WTC11 (cell line): ENCODE results near the gene SFTA2. TPM values are rescaled to one million over a fixed set of nuclear protein-coding genes. Genes with fewer than 3 reads are reported as not detected.

Experiments used
- ATAC-seq: fragments of 200-7000 bp; cut with Tn5 transposase; 2 replicates; pipeline ENCODE4 v1.10.0; 2021; ENCODE audit warnings: mild to moderate bottlenecking, moderate library complexity
- CTCF ChIA-PET: fragments of 300-600 bp; sonication (Branson Sonifier 250); formaldehyde crosslinking; loops from one replicate; lab custom pipeline; 2021; ENCODE audit warnings: antibody characterized with exemption; lab: Charles Lee
- POLR2A ChIA-PET: fragments of 350-600 bp; sonication (Branson Sonifier 250); formaldehyde crosslinking; loops from one replicate; lab custom pipeline; 2021; ENCODE audit warnings: antibody characterized with exemption; lab: Charles Lee
- DNase-seq: peaks from one replicate; pipeline ENCODE4 v3.0.0; 2021; ENCODE audit warnings: low spot score
- H3K27ac Mint-ChIP-seq: 2 replicates; pipeline ENCODE4 v1.8.0; 2021; ENCODE audit warnings: mixed read lengths
- H3K27me3 Mint-ChIP-seq: 2 replicates; pipeline ENCODE4 v1.8.0; 2021; ENCODE audit warnings: low read depth, mild to moderate bottlenecking, moderate library complexity, mixed read lengths
- H3K36me3 Mint-ChIP-seq: 2 replicates; pipeline ENCODE4 v1.8.0; 2021; ENCODE audit warnings: mixed read lengths
- H3K4me1 Mint-ChIP-seq: 2 replicates; pipeline ENCODE4 v1.8.0; 2022; ENCODE audit warnings: mixed read lengths
- H3K4me3 Mint-ChIP-seq: 2 replicates; pipeline ENCODE4 v1.8.0; 2021; ENCODE audit warnings: mild to moderate bottlenecking, moderate library complexity, mixed read lengths
- H3K9me3 Mint-ChIP-seq: 2 replicates; pipeline ENCODE4 v1.8.0; 2021; ENCODE audit warnings: mixed read lengths
- ATF1 ChIP-seq: sonication (generic); formaldehyde crosslinking; IDR thresholded peaks from 2 replicates; pipeline ENCODE4 v1.8.1; 2023; ENCODE audit warnings: mild to moderate bottlenecking, moderate library complexity, missing genetic modification reagents
- EMX1 ChIP-seq: fragments of 250-450 bp; sonication (Bioruptor Pico); IDR thresholded peaks from 2 replicates; pipeline ENCODE4 v1.8.0; 2021; ENCODE audit warnings: mild to moderate bottlenecking
- ESRRA ChIP-seq: sonication (generic); formaldehyde crosslinking; IDR thresholded peaks from 2 replicates; pipeline ENCODE4 v1.8.1; 2022; ENCODE audit warnings: mild to moderate bottlenecking, missing genetic modification reagents, borderline replicate concordance
- FOXK1 ChIP-seq: sonication (generic); formaldehyde crosslinking; IDR thresholded peaks from 2 replicates; pipeline ENCODE4 v1.8.0; 2022; ENCODE audit warnings: mild to moderate bottlenecking, moderate library complexity, missing genetic modification reagents
- IRF2 ChIP-seq: sonication (generic); formaldehyde crosslinking; IDR thresholded peaks from 2 replicates; pipeline ENCODE4 v1.8.0; 2022; ENCODE audit warnings: low read depth, missing genetic modification reagents, borderline replicate concordance
- SMAD4 ChIP-seq: sonication (generic); formaldehyde crosslinking; IDR thresholded peaks from 2 replicates; pipeline ENCODE4 v1.8.0; 2022; ENCODE audit warnings: mild to moderate bottlenecking, missing genetic modification reagents
- TEAD4 ChIP-seq: sonication (generic); formaldehyde crosslinking; IDR thresholded peaks from 2 replicates; pipeline ENCODE4 v1.8.0; 2022; ENCODE audit warnings: mild to moderate bottlenecking, missing genetic modification reagents
- ZNF263 ChIP-seq: sonication (generic); formaldehyde crosslinking; IDR thresholded peaks from 2 replicates; pipeline ENCODE4 v1.8.1; 2022; ENCODE audit warnings: low read depth, mild to moderate bottlenecking, moderate library complexity, missing genetic modification reagents
- ZNF416 ChIP-seq: fragments of 250-450 bp; sonication (Bioruptor Pico); IDR thresholded peaks from 2 replicates; pipeline ENCODE4 v1.9.0; 2021; ENCODE audit warnings: mild to moderate bottlenecking, inconsistent platforms
- ZNF423 ChIP-seq: fragments of 250-450 bp; sonication (Bioruptor Pico); IDR thresholded peaks from 2 replicates; pipeline ENCODE4 v2.1.2; 2022; ENCODE audit warnings: mild to moderate bottlenecking, moderate library complexity
- total RNA-seq: library from RNA; stranded (reverse); gene quantifications from 3 replicates; pipeline ENCODE4 v1.2.3, GENCODE V29; 2021
- TF ChIP-seq, protein P1 (sequence below): sonication (generic); formaldehyde crosslinking; IDR thresholded peaks from 2 replicates; pipeline ENCODE4 v1.8.1; 2022; ENCODE audit warnings: low read depth, missing genetic modification reagents, borderline replicate concordance
- TF ChIP-seq, protein P2 (sequence below): sonication (generic); formaldehyde crosslinking; IDR thresholded peaks from 2 replicates; pipeline ENCODE4 v1.8.1; 2022; ENCODE audit warnings: mild to moderate bottlenecking, moderate library complexity, missing genetic modification reagents
- TF ChIP-seq, protein P3 (sequence below): sonication (generic); formaldehyde crosslinking; IDR thresholded peaks from 2 replicates; pipeline ENCODE4 v1.8.0; 2022; ENCODE audit warnings: missing genetic modification reagents
- TF ChIP-seq, protein P4 (sequence below): sonication (generic); formaldehyde crosslinking; IDR thresholded peaks from 2 replicates; pipeline ENCODE4 v1.8.0; 2022; ENCODE audit warnings: mild to moderate bottlenecking, missing genetic modification reagents
- TF ChIP-seq, protein P5 (sequence below): sonication (generic); formaldehyde crosslinking; IDR thresholded peaks from 2 replicates; pipeline ENCODE4 v1.8.1; 2023; ENCODE audit warnings: mild to moderate bottlenecking, moderate library complexity, missing genetic modification reagents
- TF ChIP-seq, protein P6 (sequence below): sonication (generic); formaldehyde crosslinking; IDR thresholded peaks from 2 replicates; pipeline ENCODE4 v1.8.0; 2023; ENCODE audit warnings: missing genetic modification reagents
- TF ChIP-seq, protein P7 (sequence below): sonication (generic); formaldehyde crosslinking; IDR thresholded peaks from 2 replicates; pipeline ENCODE4 v1.8.1; 2022; ENCODE audit warnings: mild to moderate bottlenecking, missing genetic modification reagents, moderate library complexity, borderline replicate concordance
- TF ChIP-seq, protein P8 (sequence below): fragments of 250-450 bp; sonication (Bioruptor Pico); IDR thresholded peaks from 2 replicates; pipeline ENCODE4 v1.9.0; 2021; ENCODE audit warnings: mild to moderate bottlenecking, borderline replicate concordance

SFTA2 gene
- total RNA-seq, 1 experiment from 2014 or later, result not detected

DNA sequence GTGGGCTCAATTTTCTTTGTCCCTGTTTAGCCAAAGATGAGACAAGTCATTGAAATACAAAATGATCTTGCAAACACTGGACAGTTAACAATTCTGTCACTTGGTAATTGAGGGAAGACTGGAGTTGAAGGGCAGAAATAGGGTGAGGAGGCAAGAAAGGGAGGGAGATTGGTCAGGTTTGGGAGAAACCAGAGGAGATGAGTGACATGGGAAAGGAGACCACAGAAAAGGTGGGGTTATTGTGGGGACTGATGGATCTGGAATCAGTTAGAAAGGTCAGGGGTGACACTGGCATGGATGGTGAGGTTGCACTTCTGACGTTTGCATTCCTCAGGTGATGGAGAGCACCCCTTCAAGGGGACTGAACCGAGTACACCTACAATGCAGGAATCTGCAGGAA is 23.3 kb downstream of the SFTA2 start:
- H3K27me3 Mint-ChIP-seq, result no peaks in the 10 kb centered on the region; the same call in 1 of the 2 replicates
- TF ChIP-seq, protein P1, sequence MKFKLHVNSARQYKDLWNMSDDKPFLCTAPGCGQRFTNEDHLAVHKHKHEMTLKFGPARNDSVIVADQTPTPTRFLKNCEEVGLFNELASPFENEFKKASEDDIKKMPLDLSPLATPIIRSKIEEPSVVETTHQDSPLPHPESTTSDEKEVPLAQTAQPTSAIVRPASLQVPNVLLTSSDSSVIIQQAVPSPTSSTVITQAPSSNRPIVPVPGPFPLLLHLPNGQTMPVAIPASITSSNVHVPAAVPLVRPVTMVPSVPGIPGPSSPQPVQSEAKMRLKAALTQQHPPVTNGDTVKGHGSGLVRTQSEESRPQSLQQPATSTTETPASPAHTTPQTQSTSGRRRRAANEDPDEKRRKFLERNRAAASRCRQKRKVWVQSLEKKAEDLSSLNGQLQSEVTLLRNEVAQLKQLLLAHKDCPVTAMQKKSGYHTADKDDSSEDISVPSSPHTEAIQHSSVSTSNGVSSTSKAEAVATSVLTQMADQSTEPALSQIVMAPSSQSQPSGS (CRISPR knock-in tag), result no peak
- TF ChIP-seq, protein P2, sequence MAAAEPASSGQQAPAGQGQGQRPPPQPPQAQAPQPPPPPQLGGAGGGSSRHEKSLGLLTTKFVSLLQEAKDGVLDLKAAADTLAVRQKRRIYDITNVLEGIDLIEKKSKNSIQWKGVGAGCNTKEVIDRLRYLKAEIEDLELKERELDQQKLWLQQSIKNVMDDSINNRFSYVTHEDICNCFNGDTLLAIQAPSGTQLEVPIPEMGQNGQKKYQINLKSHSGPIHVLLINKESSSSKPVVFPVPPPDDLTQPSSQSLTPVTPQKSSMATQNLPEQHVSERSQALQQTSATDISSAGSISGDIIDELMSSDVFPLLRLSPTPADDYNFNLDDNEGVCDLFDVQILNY (CRISPR knock-in tag), result no peak
- TF ChIP-seq, protein P3, sequence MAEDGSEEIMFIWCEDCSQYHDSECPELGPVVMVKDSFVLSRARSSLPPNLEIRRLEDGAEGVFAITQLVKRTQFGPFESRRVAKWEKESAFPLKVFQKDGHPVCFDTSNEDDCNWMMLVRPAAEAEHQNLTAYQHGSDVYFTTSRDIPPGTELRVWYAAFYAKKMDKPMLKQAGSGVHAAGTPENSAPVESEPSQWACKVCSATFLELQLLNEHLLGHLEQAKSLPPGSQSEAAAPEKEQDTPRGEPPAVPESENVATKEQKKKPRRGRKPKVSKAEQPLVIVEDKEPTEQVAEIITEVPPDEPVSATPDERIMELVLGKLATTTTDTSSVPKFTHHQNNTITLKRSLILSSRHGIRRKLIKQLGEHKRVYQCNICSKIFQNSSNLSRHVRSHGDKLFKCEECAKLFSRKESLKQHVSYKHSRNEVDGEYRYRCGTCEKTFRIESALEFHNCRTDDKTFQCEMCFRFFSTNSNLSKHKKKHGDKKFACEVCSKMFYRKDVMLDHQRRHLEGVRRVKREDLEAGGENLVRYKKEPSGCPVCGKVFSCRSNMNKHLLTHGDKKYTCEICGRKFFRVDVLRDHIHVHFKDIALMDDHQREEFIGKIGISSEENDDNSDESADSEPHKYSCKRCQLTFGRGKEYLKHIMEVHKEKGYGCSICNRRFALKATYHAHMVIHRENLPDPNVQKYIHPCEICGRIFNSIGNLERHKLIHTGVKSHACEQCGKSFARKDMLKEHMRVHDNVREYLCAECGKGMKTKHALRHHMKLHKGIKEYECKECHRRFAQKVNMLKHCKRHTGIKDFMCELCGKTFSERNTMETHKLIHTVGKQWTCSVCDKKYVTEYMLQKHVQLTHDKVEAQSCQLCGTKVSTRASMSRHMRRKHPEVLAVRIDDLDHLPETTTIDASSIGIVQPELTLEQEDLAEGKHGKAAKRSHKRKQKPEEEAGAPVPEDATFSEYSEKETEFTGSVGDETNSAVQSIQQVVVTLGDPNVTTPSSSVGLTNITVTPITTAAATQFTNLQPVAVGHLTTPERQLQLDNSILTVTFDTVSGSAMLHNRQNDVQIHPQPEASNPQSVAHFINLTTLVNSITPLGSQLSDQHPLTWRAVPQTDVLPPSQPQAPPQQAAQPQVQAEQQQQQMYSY (CRISPR knock-in tag), result no peak
- no peak for TF ChIP-seq ZNF423
- no peak for TF ChIP-seq ZNF263 (CRISPR knock-in tag)
- no peak for TF ChIP-seq FOXK1
- TF ChIP-seq ZNF416 (CRISPR knock-in tag), result no peak
- ATAC-seq (no peak), DNase-seq (no peak)
- H3K4me3 Mint-ChIP-seq, result peak overlapping the region; percentile 100
- CTCF ChIA-PET, result interaction anchor here (1.1 to 2.0 kb wide), 6 partner anchors 26 to 229 kb away, joined by 3 to 18 read pairs (median 6); no protein-coding TSS in a partner anchor
- peaks cover 19% of the 10 kb centered on the region for H3K4me1 Mint-ChIP-seq
- no peaks in the 10 kb centered on the region for H3K9me3 Mint-ChIP-seq
- peak overlapping the region; percentile 75; the same call in 1 of the 2 replicates for H3K27ac Mint-ChIP-seq
- POLR2A ChIA-PET, result interaction anchor here (0.6 to 1.4 kb wide), 2 partner anchors 73 to 162 kb away, joined by 3 to 7 read pairs; no protein-coding TSS in a partner anchor
- H3K36me3 Mint-ChIP-seq, result peaks cover 19% of the 10 kb centered on the region

DNA sequence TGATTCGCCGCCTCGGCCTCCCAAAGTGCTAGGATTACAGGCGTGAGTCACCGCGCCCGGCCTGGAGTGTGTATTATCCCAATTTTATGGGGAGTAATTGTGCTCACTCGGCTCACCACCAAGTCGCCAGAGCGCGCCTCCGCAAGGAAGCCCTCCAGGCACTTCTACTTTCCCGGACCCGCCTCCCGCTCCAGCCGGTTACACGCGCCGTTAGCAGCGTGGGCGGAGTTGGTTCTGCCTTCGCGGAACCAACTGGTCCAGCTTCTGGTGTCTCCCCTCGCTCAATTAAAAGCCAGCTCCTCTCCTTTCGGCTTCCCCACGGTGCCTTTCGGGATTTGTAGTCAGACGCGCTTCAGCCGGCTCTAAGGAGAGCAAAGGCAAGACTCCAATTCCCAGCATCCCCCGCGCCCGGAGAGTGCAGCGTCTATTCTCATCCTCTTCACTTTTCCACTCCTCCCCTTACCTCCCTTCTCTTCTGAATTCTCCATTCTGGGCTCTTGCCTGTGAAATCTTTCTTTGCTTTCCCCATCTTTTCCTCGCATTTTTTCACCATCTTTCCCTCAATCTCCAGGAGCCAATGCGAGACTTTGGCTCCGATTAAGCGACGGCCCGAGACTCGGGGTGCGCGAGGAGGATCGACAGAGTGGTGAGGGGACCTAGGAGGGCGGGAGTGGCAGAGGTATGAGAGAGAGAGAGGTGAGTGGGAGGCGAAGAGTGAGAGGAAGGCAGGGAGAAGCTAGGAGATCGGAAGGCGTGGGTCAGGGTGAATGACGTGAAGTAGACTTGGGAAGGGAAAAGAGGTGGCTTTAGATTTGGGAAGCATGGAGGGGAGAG is 24.0 kb downstream of the SFTA2 start, which contains the start of gene GTF2H4:
GTF2H4 (plus strand) TSS at position 450 of the 834 bp plus-strand sequence.
- Mint-ChIP-seq H3K4me1 (peaks cover 13% of the 10 kb centered on the region), H3K36me3 (peaks cover 19% of the 10 kb centered on the region), H3K27ac (peak within 1 kb of the TSS; percentile 75), H3K4me3 (peak within 1 kb of the TSS; percentile 100), H3K9me3 (no peaks in the 10 kb centered on the region), H3K27me3 (no peaks in the 10 kb centered on the region; the same call in 1 of the 2 replicates)
- ATAC-seq (peak; percentile 98), DNase-seq (peak; percentile 96)
- ChIA-PET CTCF (interaction anchor here (0.7 to 2.0 kb wide), 20 partner anchors 21 to 459 kb away, joined by 3 to 18 read pairs (median 4); partner anchors contain the start of gene DDR1), POLR2A (interaction anchor here (0.6 to 1.4 kb wide), 5 partner anchors 22 to 264 kb away, joined by 3 to 7 read pairs (median 3); no protein-coding TSS in a partner anchor)
- TF ChIP-seq EMX1 (CRISPR knock-in tag) (no peak), IRF2 (no peak), ESRRA (no peak), ATF1 (no peak), SMAD4 (CRISPR knock-in tag) (no peak), TEAD4 (CRISPR knock-in tag) (no peak)
- TF ChIP-seq, protein P4, sequence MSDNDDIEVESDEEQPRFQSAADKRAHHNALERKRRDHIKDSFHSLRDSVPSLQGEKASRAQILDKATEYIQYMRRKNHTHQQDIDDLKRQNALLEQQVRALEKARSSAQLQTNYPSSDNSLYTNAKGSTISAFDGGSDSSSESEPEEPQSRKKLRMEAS, result peak; percentile 81
- TF ChIP-seq, protein P5, sequence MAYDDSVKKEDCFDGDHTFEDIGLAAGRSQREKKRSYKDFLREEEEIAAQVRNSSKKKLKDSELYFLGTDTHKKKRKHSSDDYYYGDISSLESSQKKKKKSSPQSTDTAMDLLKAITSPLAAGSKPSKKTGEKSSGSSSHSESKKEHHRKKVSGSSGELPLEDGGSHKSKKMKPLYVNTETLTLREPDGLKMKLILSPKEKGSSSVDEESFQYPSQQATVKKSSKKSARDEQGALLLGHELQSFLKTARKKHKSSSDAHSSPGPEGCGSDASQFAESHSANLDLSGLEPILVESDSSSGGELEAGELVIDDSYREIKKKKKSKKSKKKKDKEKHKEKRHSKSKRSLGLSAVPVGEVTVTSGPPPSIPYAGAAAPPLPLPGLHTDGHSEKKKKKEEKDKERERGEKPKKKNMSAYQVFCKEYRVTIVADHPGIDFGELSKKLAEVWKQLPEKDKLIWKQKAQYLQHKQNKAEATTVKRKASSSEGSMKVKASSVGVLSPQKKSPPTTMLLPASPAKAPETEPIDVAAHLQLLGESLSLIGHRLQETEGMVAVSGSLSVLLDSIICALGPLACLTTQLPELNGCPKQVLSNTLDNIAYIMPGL (CRISPR knock-in tag), result no peak
- TF ChIP-seq, protein P6, sequence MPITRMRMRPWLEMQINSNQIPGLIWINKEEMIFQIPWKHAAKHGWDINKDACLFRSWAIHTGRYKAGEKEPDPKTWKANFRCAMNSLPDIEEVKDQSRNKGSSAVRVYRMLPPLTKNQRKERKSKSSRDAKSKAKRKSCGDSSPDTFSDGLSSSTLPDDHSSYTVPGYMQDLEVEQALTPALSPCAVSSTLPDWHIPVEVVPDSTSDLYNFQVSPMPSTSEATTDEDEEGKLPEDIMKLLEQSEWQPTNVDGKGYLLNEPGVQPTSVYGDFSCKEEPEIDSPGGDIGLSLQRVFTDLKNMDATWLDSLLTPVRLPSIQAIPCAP (CRISPR knock-in tag), result no peak
- TF ChIP-seq, protein P7, sequence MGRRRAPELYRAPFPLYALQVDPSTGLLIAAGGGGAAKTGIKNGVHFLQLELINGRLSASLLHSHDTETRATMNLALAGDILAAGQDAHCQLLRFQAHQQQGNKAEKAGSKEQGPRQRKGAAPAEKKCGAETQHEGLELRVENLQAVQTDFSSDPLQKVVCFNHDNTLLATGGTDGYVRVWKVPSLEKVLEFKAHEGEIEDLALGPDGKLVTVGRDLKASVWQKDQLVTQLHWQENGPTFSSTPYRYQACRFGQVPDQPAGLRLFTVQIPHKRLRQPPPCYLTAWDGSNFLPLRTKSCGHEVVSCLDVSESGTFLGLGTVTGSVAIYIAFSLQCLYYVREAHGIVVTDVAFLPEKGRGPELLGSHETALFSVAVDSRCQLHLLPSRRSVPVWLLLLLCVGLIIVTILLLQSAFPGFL (CRISPR knock-in tag), result no peak
- TF ChIP-seq, protein P8, sequence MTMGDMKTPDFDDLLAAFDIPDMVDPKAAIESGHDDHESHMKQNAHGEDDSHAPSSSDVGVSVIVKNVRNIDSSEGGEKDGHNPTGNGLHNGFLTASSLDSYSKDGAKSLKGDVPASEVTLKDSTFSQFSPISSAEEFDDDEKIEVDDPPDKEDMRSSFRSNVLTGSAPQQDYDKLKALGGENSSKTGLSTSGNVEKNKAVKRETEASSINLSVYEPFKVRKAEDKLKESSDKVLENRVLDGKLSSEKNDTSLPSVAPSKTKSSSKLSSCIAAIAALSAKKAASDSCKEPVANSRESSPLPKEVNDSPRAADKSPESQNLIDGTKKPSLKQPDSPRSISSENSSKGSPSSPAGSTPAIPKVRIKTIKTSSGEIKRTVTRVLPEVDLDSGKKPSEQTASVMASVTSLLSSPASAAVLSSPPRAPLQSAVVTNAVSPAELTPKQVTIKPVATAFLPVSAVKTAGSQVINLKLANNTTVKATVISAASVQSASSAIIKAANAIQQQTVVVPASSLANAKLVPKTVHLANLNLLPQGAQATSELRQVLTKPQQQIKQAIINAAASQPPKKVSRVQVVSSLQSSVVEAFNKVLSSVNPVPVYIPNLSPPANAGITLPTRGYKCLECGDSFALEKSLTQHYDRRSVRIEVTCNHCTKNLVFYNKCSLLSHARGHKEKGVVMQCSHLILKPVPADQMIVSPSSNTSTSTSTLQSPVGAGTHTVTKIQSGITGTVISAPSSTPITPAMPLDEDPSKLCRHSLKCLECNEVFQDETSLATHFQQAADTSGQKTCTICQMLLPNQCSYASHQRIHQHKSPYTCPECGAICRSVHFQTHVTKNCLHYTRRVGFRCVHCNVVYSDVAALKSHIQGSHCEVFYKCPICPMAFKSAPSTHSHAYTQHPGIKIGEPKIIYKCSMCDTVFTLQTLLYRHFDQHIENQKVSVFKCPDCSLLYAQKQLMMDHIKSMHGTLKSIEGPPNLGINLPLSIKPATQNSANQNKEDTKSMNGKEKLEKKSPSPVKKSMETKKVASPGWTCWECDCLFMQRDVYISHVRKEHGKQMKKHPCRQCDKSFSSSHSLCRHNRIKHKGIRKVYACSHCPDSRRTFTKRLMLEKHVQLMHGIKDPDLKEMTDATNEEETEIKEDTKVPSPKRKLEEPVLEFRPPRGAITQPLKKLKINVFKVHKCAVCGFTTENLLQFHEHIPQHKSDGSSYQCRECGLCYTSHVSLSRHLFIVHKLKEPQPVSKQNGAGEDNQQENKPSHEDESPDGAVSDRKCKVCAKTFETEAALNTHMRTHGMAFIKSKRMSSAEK (CRISPR knock-in tag), result no peak
